HepG2 (cell line): Measurements from ENCODE around the gene MADCAM1. TPM values are rescaled to one million over a fixed set of nuclear protein-coding genes. Genes with fewer than 3 reads are reported as not detected.

Experiments used
- ATF1 ChIP-seq: IDR thresholded peaks from 2 replicates; pipeline ENCODE4 v1.6.1; 2016; ENCODE audit warnings: mild to moderate bottlenecking, control low read depth
- CBX2 ChIP-seq, 2 experiments: fragments of 200-600 bp in 1 of 2; sonication (generic); formaldehyde crosslinking in 1 of 2; IDR thresholded peaks; 2 replicates each; pipeline versions ENCODE4 v1.7.0 to v1.8.1; 2018 to 2022; ENCODE audit warnings: low read depth in 2 of 2, low read length in 1 of 2, mild to moderate bottlenecking in 1 of 2, missing genetic modification reagents in 1 of 2
- DZIP1 ChIP-seq: sonication (generic); formaldehyde crosslinking; IDR thresholded peaks from 2 replicates; pipeline ENCODE4 v1.5.0; 2020; ENCODE audit warnings: mild to moderate bottlenecking, missing genetic modification reagents
- FOXO4 ChIP-seq: sonication (generic); formaldehyde crosslinking; conservative IDR thresholded peaks from 2 replicates; pipeline ENCODE4 v1.8.1; 2023; ENCODE audit warnings: missing genetic modification reagents
- GATAD2A ChIP-seq: IDR thresholded peaks from 2 replicates; pipeline ENCODE4 v1.6.1; 2016
- NCOR1 ChIP-seq: fragments of 200-600 bp; sonication (generic); IDR thresholded peaks from 2 replicates; pipeline ENCODE4 v1.7.0; 2017; ENCODE audit warnings: antibody characterized with exemption, low read length, borderline replicate concordance
- PRPF4 ChIP-seq: fragments of 200-400 bp; formaldehyde crosslinking; IDR thresholded peaks from 2 replicates; pipeline ENCODE4 v1.6.1; 2016; ENCODE audit warnings: low read length, low read depth; ENCODE audit not compliant: poor library complexity, severe bottlenecking
- SYNCRIP ChIP-seq: fragments of 200-400 bp; formaldehyde crosslinking; IDR thresholded peaks from 2 replicates; pipeline ENCODE4 v1.6.1; 2018; ENCODE audit warnings: mild to moderate bottlenecking, low read depth, low read length; ENCODE audit not compliant: insufficient read depth
- UBTF ChIP-seq: sonication (generic); formaldehyde crosslinking; IDR thresholded peaks from 2 replicates; pipeline ENCODE4 v1.4.0; 2020; ENCODE audit warnings: mild to moderate bottlenecking, missing genetic modification reagents
- ZBTB42 ChIP-seq: sonication (generic); formaldehyde crosslinking; IDR thresholded peaks from 2 replicates; pipeline ENCODE4 v1.5.0; 2020; ENCODE audit warnings: mild to moderate bottlenecking, missing genetic modification reagents
- ZFP36 ChIP-seq: fragments of 150-350 bp; IDR thresholded peaks from 2 replicates; pipeline ENCODE4 v1.6.1; 2018; ENCODE audit warnings: borderline replicate concordance, low read length, low read depth; ENCODE audit not compliant: partially characterized antibody
- ZFX ChIP-seq: sonication (generic); formaldehyde crosslinking; IDR thresholded peaks from 2 replicates; pipeline ENCODE4 v1.4.0; 2020; ENCODE audit warnings: mild to moderate bottlenecking, low read depth, missing genetic modification reagents, moderate library complexity
- ZNF18 ChIP-seq: sonication (generic); formaldehyde crosslinking; IDR thresholded peaks from 2 replicates; pipeline ENCODE4 v1.8.0; 2022; ENCODE audit warnings: mild to moderate bottlenecking, missing genetic modification reagents; ENCODE audit not compliant: insufficient replicate concordance
- ZNF446 ChIP-seq: sonication (generic); formaldehyde crosslinking; IDR thresholded peaks from 2 replicates; pipeline ENCODE4 v1.5.0; 2020; ENCODE audit warnings: mild to moderate bottlenecking, missing genetic modification reagents
- ZNF770 ChIP-seq: sonication (generic); formaldehyde crosslinking; IDR thresholded peaks from 2 replicates; pipeline ENCODE4 v1.5.0; 2020; ENCODE audit warnings: mild to moderate bottlenecking, missing genetic modification reagents
- ZNF780A ChIP-seq: sonication (generic); formaldehyde crosslinking; IDR thresholded peaks from 2 replicates; pipeline ENCODE4 v1.8.0; 2022; ENCODE audit warnings: mild to moderate bottlenecking, missing genetic modification reagents, moderate library complexity
- polyA plus RNA-seq, 8 experiments: library from polyadenylated mRNA; depleted of rRNA in 3 of 8; stranded (reverse) in 7 of 8; unstranded in 1 of 8; fragments of >200 nt; fragmentation: Illumina TruSeq in 4 of 8; extraction: Trizol in 4 of 8; gene quantifications; 2 replicates each; pipeline versions ENCODE4 v1.2.1 to v1.2.3, GENCODE V29; 2011 to 2016; ENCODE audit warnings: low read depth in 4 of 8, missing spikeins in 1 of 8, mixed read lengths in 1 of 8; ENCODE audit not compliant: insufficient read depth in 1 of 8
- total RNA-seq, 5 experiments: library from RNA; depleted of rRNA; stranded (reverse); fragments of >200 nt; fragmentation: Illumina TruSeq; extraction: Trizol; gene quantifications; 2 replicates each; pipeline ENCODE4 v1.2.3, GENCODE V29; 2016; ENCODE audit warnings: low read depth in 1 of 5

MADCAM1 gene
- total and polyA plus RNA-seq, 2 of the 13 experiments (the other 11 are each of a cell fraction or from before 2014, with no cell fraction given) = 0.29 to 0.33 TPM

GRCh38 chr19:497869-498510 lies 1.7 kb downstream of the MADCAM1 start (continued):
- TF ChIP-seq ZNF18 (CRISPR knock-in tag) (no peak), FOXO4 (CRISPR knock-in tag) (no peak), ZFP36 (peak; percentile 94), GATAD2A (0 out of 2 replicates have a peak, but pooled peaks have one; percentile 14), PRPF4 (no peak), ATF1 (no peak), ZNF780A (CRISPR knock-in tag) (no peak), ZBTB42 (CRISPR knock-in tag) (peak; percentile 23; the same call in 1 of the 2 replicates), CBX2 (IDR thresholded peaks at IDR 0.05; ENCODE audit: low read depth, low read length) (no peak), CBX2 (CRISPR knock-in tag; IDR thresholded peaks at IDR 0.05; ENCODE audit: low read depth) (no peak; the same call in 1 of the 2 replicates), SYNCRIP (no peak), NCOR1 (no peak), DZIP1 (0 out of 2 replicates have a peak, but pooled peaks have one; percentile 24), ZNF770 (CRISPR knock-in tag) (no peak), UBTF (CRISPR knock-in tag) (peak; percentile 67; the same call in 1 of the 2 replicates), ZNF446 (no peak), ZFX (peak; percentile 82)
